Glutamatergic neuron (in vitro differentiated cells): Measurements from ENCODE around the gene ZCWPW1. TPM values are rescaled to one million over a fixed set of nuclear protein-coding genes. Genes with fewer than 3 reads are reported as not detected.
A peak's percentile ranks its signal among the peaks of the same experiment; 100 is the strongest.

ENCODE experiments used
- DNase-seq: peaks from one replicate; pipeline ENCODE4 v3.0.0; 2022
- H3K27ac Mint-ChIP-seq: one replicate; pipeline ENCODE4 v1.8.0; 2020; ENCODE audit warnings: mild to moderate bottlenecking, mixed read lengths, inconsistent platforms; ENCODE audit not compliant: unreplicated experiment
- H3K27me3 Mint-ChIP-seq: one replicate; pipeline ENCODE4 v1.8.0; 2020; ENCODE audit warnings: mild to moderate bottlenecking, moderate library complexity, mixed read lengths, inconsistent platforms; ENCODE audit not compliant: unreplicated experiment
- H3K36me3 Mint-ChIP-seq: one replicate; pipeline ENCODE4 v1.8.0; 2020; ENCODE audit warnings: mild to moderate bottlenecking, mixed read lengths, inconsistent platforms; ENCODE audit not compliant: unreplicated experiment
- H3K4me1 Mint-ChIP-seq: one replicate; pipeline ENCODE4 v1.8.0; 2020; ENCODE audit warnings: mild to moderate bottlenecking, low read depth, mixed read lengths, inconsistent platforms; ENCODE audit not compliant: unreplicated experiment
- H3K4me3 Mint-ChIP-seq: one replicate; pipeline ENCODE4 v1.8.0; 2020; ENCODE audit warnings: mild to moderate bottlenecking, mixed read lengths, inconsistent platforms; ENCODE audit not compliant: unreplicated experiment
- H3K9me3 Mint-ChIP-seq: one replicate; pipeline ENCODE4 v1.8.0; 2020; ENCODE audit warnings: mild to moderate bottlenecking, moderate library complexity, mixed read lengths, inconsistent platforms; ENCODE audit not compliant: unreplicated experiment
- CTCF ChIP-seq: fragments of 200-600 bp; sonication (generic); IDR thresholded peaks from one replicate; pipeline ENCODE4 v1.5.0; 2021; ENCODE audit not compliant: partially characterized antibody, unreplicated experiment
- total RNA-seq: library from RNA; stranded (reverse); fragmentation: NEBNext Ultra II Directional; extraction: Animal tissue kit (Norgen Biotek cat#: 25700); gene quantifications from one replicate; pipeline ENCODE4 v1.2.1, GENCODE V29; 2021; ENCODE audit not compliant: unreplicated experiment

The ZCWPW1 gene
- total RNA-seq, 1 donor from 2014 or later: 1.8 TPM

DNA sequence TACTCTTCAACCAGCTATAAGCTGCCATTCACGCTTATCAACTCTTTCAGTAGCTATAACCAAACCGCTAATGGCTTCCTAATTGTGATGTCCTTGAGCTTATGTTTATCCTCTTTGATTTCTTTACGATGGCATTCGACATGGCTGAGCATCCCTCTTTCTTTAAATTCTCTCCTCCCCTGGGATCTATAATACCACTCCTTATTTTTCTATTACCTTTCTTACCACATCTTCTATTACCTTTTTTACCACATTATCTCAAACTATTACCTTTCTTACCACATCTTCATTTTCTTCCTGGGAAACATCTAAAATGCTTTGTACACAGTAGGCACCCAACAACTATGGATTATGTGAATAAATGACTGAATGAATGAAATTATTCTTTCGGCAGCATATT, 13.1 kb downstream of the ZCWPW1 start:
- no peak for TF ChIP-seq CTCF
- H3K27ac Mint-ChIP-seq: no peak overlapping the region
- H3K4me1 Mint-ChIP-seq: no peaks in the 10 kb centered on the region
- H3K36me3 Mint-ChIP-seq: no peaks in the 10 kb centered on the region
- peaks cover 2% of the 10 kb centered on the region for H3K27me3 Mint-ChIP-seq
- no peak overlapping the region for H3K4me3 Mint-ChIP-seq
- DNase-seq: no peak
- H3K9me3 Mint-ChIP-seq: peaks cover 1% of the 10 kb centered on the region

DNA sequence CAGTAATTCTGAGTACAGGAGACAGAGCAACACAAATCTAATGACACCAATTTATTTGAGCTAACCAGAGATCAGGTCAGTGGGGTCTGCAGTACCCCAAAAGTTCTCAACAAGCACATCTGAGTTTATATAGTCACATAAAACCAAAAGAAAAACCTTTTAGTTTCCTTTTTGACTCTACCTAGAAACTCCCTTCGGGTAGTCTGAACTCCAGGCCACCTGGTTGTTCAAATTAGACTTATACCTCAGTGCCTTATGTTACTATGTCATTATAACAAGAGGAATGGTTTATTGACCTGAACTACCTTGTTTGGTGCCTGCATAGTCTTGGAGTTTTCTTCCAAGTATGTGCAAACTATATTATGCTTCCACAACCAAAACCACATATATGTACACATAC, 14.6 kb downstream of the ZCWPW1 start:
- TF ChIP-seq CTCF: no peak
- H3K36me3 Mint-ChIP-seq: no peaks in the 10 kb centered on the region
- H3K27ac Mint-ChIP-seq: no peak overlapping the region
- H3K4me3 Mint-ChIP-seq: no peak overlapping the region
- peaks cover 2% of the 10 kb centered on the region for H3K27me3 Mint-ChIP-seq
- H3K9me3 Mint-ChIP-seq: peaks cover 1% of the 10 kb centered on the region
- DNase-seq: no peak
- no peaks in the 10 kb centered on the region for H3K4me1 Mint-ChIP-seq

- DNase-seq: no peak
- no peaks in the 10 kb centered on the region for H3K36me3 Mint-ChIP-seq
- H3K4me1 Mint-ChIP-seq: no peaks in the 10 kb centered on the region
- peaks cover 2% of the 10 kb centered on the region for H3K27me3 Mint-ChIP-seq
- no peak for TF ChIP-seq CTCF
- H3K9me3 Mint-ChIP-seq: peaks cover 1% of the 10 kb centered on the region
- H3K4me3 Mint-ChIP-seq: no peak overlapping the region
- H3K27ac Mint-ChIP-seq: no peak overlapping the region
Measured at GRCh38 chr7:100413346-100413745, 15.2 kb downstream of the ZCWPW1 start.

DNA sequence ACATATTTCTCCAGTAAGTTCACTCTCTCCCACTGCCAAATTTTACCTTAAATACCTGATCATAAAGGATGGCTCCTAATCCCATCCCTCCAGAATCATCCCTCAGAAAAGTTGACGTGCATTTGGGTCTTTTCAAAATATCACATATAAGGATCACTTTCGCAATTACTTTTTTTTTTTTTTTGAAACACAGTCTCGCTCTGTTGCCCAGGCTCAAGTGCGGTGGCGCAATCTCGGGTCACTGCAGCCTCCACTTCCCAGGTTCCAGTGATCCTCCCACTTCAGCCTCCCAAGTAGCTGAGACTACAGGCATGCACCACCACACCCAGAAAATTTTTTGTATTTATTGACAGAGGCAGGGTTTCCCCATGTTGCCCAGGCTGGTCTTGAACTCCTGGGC, 17.4 kb downstream of the ZCWPW1 start:
- no peak overlapping the region for H3K4me3 Mint-ChIP-seq
- no peak overlapping the region for H3K27ac Mint-ChIP-seq
- H3K36me3 Mint-ChIP-seq: no peaks in the 10 kb centered on the region
- DNase-seq: no peak
- peaks cover 2% of the 10 kb centered on the region for H3K27me3 Mint-ChIP-seq
- TF ChIP-seq CTCF: no peak
- no peaks in the 10 kb centered on the region for H3K4me1 Mint-ChIP-seq
- peaks cover 3% of the 10 kb centered on the region for H3K9me3 Mint-ChIP-seq

- H3K27me3 Mint-ChIP-seq: peaks cover 3% of the 10 kb centered on the region
- no peak overlapping the region for H3K27ac Mint-ChIP-seq
- peaks cover 1% of the 10 kb centered on the region for H3K4me1 Mint-ChIP-seq
- no peaks in the 10 kb centered on the region for H3K36me3 Mint-ChIP-seq
- peaks cover 3% of the 10 kb centered on the region for H3K9me3 Mint-ChIP-seq
- DNase-seq: no peak
- no peak overlapping the region for H3K4me3 Mint-ChIP-seq
- peak; percentile 72 for TF ChIP-seq CTCF
Measured at GRCh38 chr7:100407285-100408180, 21.0 kb downstream of the ZCWPW1 start.
